A673 (cell line): Measurements from ENCODE around the gene SOX5.

Source experiments
- EZH2 ChIP-seq: fragments of 200-600 bp; sonication (generic); IDR thresholded peaks from 2 replicates; pipeline ENCODE4 v1.6.1; 2017; ENCODE audit warnings: borderline replicate concordance, low read depth, mild to moderate bottlenecking, mixed read lengths, antibody characterized with exemption, low read length; ENCODE audit not compliant: poor library complexity, severe bottlenecking
- TF ChIP-seq, protein P1 (sequence below): fragments of 300-800, 200-600 bp; sonication (generic); conservative IDR thresholded peaks from 2 replicates; pipeline ENCODE4 v1.5.1; 2017; ENCODE audit warnings: low read depth, mild to moderate bottlenecking, antibody characterized with exemption, low read length, moderate library complexity, mixed read lengths

GRCh38 chr12:23600919-23601318, 348.6 kb downstream of the SOX5 start:
- TF ChIP-seq, protein P1, sequence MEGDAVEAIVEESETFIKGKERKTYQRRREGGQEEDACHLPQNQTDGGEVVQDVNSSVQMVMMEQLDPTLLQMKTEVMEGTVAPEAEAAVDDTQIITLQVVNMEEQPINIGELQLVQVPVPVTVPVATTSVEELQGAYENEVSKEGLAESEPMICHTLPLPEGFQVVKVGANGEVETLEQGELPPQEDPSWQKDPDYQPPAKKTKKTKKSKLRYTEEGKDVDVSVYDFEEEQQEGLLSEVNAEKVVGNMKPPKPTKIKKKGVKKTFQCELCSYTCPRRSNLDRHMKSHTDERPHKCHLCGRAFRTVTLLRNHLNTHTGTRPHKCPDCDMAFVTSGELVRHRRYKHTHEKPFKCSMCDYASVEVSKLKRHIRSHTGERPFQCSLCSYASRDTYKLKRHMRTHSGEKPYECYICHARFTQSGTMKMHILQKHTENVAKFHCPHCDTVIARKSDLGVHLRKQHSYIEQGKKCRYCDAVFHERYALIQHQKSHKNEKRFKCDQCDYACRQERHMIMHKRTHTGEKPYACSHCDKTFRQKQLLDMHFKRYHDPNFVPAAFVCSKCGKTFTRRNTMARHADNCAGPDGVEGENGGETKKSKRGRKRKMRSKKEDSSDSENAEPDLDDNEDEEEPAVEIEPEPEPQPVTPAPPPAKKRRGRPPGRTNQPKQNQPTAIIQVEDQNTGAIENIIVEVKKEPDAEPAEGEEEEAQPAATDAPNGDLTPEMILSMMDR, result no peak
- no peak for TF ChIP-seq EZH2
